ENCODE measurements around the gene GABRG2. TPM values are rescaled to one million over a fixed set of nuclear protein-coding genes. Genes with fewer than 3 reads are reported as not detected.

Gene GABRG2
- total and polyA plus RNA-seq, 2 of the 13 experiments (the other 11 are each of a cell fraction or from before 2014, with no cell fraction given), result not detected

DNA sequence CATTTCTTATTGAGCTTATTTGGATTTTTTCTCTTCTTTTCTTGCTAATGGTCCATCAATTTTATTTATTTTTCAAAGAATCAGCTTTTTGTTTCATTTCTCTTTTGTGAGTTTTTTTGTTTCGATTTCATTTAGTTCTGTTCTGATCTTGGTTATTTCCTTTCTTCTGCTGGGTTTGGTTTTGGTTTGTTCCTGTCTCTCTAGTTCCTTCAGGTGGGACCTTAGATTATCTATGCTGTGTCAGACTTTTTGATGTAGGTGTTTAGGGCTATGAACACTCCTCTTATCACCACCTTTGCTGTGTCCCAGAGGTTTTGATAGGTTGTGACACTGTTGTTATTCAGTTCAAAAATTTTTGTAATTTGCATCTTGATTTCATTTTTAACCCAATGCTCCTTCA lies 119.8 kb downstream of the GABRG2 start:
- H4K20me1 ChIP-seq (ENCODE audit: insufficient read depth, low read length), result no peaks in the 10 kb centered on the region
- no peaks in the 10 kb centered on the region for H3K4me1 ChIP-seq (ENCODE audit: insufficient read depth, low read length)
- WGBS (ENCODE audit: low lambda C conversion rate), result 3% methylated on average over 1 of the region's 1 CpG
- H3K9ac ChIP-seq (ENCODE audit: insufficient read depth, low read depth, low read length), result no peak overlapping the region
- no peak for TF ChIP-seq HIC2 (CRISPR knock-in tag; IDR thresholded peaks at IDR 0.05; ENCODE audit: low read depth)
- no peak overlapping the region for H2AFZ ChIP-seq (ENCODE audit: low read length)
- POLR2A ChIA-PET, result no interaction called here
- no peak overlapping the region for H3K27ac ChIP-seq (ENCODE audit: extremely low read length, insufficient read depth, low read length)
- H3K79me2 ChIP-seq (ENCODE audit: insufficient read depth, low read length), result no peaks in the 10 kb centered on the region
- no peak for ATAC-seq
- in situ Hi-C loops (cut with HindIII; ENCODE audit: extremely low pct_ligation_motif_present, low pct_unique_long_range_greater_than_20kb) (no loop called here), intact Hi-C loops (cut with micrococcal nuclease; ENCODE audit: unreplicated experiment) (no loop called here)
- no TSS peak for BruUV-seq (replicated peaks)
- no peak for DNase-seq (ENCODE audit: low spot score)
- FAIRE-seq, result no peak
- CTCF ChIA-PET (ENCODE audit: low intra/inter-chr PET ratio, low total read pairs), result no interaction called here
- H3K4me2 ChIP-seq (ENCODE audit: low read depth, low read length), result no peak overlapping the region
- peaks cover 40% of the 10 kb centered on the region for H3K9me3 ChIP-seq (ENCODE audit: low read length)
- H3K4me3 ChIP-seq (replicated peaks in 1 of 3; ENCODE audit: insufficient read depth in 1 of 3, low read depth in 2 of 3, low read length in 3 of 3), result no peak overlapping the region
- H3K27me3 ChIP-seq (ENCODE audit: control insufficient read depth in 1 of 2, insufficient read depth in 2 of 2, low read length in 2 of 2), result no peaks in the 10 kb centered on the region
- no peaks in the 10 kb centered on the region for H3K36me3 ChIP-seq (replicated peaks in 1 of 2; ENCODE audit: control insufficient read depth in 1 of 2, insufficient read depth in 2 of 2, low read length in 2 of 2)

DNA sequence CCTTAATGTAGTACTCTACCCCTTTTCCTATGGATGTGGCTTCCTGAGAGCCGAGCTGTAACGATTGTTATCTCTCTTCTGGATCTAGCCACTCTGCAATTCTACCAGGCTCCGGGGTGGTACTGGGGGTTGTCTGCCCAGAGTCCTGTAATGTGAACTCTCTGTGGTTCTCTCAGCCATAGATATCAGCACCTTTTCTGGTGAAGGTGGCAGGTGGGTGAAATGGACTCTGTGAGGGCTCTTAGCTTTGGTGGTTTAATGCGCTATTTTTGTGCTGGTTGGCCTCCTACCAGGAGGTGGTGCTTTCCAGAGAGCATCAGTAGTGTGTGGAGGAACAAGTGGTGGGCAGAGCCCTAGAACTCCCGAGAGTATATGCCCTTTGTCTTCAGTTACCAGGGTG lies 122.1 kb downstream of the GABRG2 start:
- Histone ChIP-seq H3K4me2 (ENCODE audit: low read depth, low read length) (no peak overlapping the region), H3K4me1 (ENCODE audit: insufficient read depth, low read length) (no peaks in the 10 kb centered on the region), H3K27me3 (ENCODE audit: control insufficient read depth in 1 of 2, insufficient read depth in 2 of 2, low read length in 2 of 2) (no peaks in the 10 kb centered on the region), H3K27ac (ENCODE audit: extremely low read length, insufficient read depth, low read length) (no peak overlapping the region), H2AFZ (ENCODE audit: low read length) (no peak overlapping the region), H3K36me3 (replicated peaks in 1 of 2; ENCODE audit: control insufficient read depth in 1 of 2, insufficient read depth in 2 of 2, low read length in 2 of 2) (no peaks in the 10 kb centered on the region), H3K9ac (ENCODE audit: insufficient read depth, low read depth, low read length) (no peak overlapping the region), H3K79me2 (ENCODE audit: insufficient read depth, low read length) (no peaks in the 10 kb centered on the region), H4K20me1 (ENCODE audit: insufficient read depth, low read length) (no peaks in the 10 kb centered on the region), H3K9me3 (ENCODE audit: low read length) (peaks cover 36% of the 10 kb centered on the region), H3K4me3 (replicated peaks in 1 of 3; ENCODE audit: insufficient read depth in 1 of 3, low read depth in 2 of 3, low read length in 3 of 3) (no peak overlapping the region)
- CTCF ChIA-PET (ENCODE audit: low intra/inter-chr PET ratio, low total read pairs), result no interaction called here
- intact Hi-C loops (cut with micrococcal nuclease; ENCODE audit: unreplicated experiment) (no loop called here), in situ Hi-C loops (cut with HindIII; ENCODE audit: extremely low pct_ligation_motif_present, low pct_unique_long_range_greater_than_20kb) (no loop called here)
- no peak for ATAC-seq
- POLR2A ChIA-PET, result no interaction called here
- BruUV-seq (replicated peaks), result no TSS peak
- no peak for FAIRE-seq
- 0% methylated on average over 3 of the region's 5 CpGs for WGBS (ENCODE audit: low lambda C conversion rate)
- no peak for DNase-seq (ENCODE audit: low spot score)
- TF ChIP-seq ZSCAN31 (CRISPR knock-in tag; IDR thresholded peaks at IDR 0.05; ENCODE audit: low read depth), result no peak
- TF ChIP-seq SMAD1 (CRISPR knock-in tag; IDR thresholded peaks at IDR 0.05; ENCODE audit: borderline replicate concordance, low read depth), result no peak
- no peak for TF ChIP-seq ISX (CRISPR knock-in tag; conservative IDR thresholded peaks at IDR 0.05)
- no peak for TF ChIP-seq ZNF615 (CRISPR knock-in tag; IDR thresholded peaks at IDR 0.05; ENCODE audit: borderline replicate concordance)
- no peak for TF ChIP-seq MTA1 (CRISPR knock-in tag; IDR thresholded peaks at IDR 0.05; ENCODE audit: borderline replicate concordance)
- no peak for TF ChIP-seq SP140L (CRISPR knock-in tag; IDR thresholded peaks at IDR 0.05; ENCODE audit: borderline replicate concordance)
- TF ChIP-seq FOXO1 (CRISPR knock-in tag; IDR thresholded peaks at IDR 0.05), result no peak
- no peak for TF ChIP-seq MAZ (IDR thresholded peaks at IDR 0.05; ENCODE audit: borderline replicate concordance, low read depth, low read length)
- TF ChIP-seq MAZ (CRISPR knock-in tag; IDR thresholded peaks at IDR 0.05; ENCODE audit: low read depth), result no peak
- no peak for TF ChIP-seq YY1 (IDR thresholded peaks at IDR 0.05; ENCODE audit: insufficient read depth, insufficient replicate concordance, low read depth, low read length)
- no peak for TF ChIP-seq ZNF331 (CRISPR knock-in tag; IDR thresholded peaks at IDR 0.05)
- TF ChIP-seq, protein P1, sequence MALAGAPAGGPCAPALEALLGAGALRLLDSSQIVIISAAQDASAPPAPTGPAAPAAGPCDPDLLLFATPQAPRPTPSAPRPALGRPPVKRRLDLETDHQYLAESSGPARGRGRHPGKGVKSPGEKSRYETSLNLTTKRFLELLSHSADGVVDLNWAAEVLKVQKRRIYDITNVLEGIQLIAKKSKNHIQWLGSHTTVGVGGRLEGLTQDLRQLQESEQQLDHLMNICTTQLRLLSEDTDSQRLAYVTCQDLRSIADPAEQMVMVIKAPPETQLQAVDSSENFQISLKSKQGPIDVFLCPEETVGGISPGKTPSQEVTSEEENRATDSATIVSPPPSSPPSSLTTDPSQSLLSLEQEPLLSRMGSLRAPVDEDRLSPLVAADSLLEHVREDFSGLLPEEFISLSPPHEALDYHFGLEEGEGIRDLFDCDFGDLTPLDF (CRISPR knock-in tag; IDR thresholded peaks at IDR 0.05), result no peak
- no peak for TF ChIP-seq FOSL1 (CRISPR knock-in tag; IDR thresholded peaks at IDR 0.05; ENCODE audit: borderline replicate concordance)

Measured in HepG2 (cell line).